Endodermal cell (in vitro differentiated cells): Measurements from ENCODE around the gene MAP7D3. TPM values are rescaled to one million over a fixed set of nuclear protein-coding genes. Genes with fewer than 3 reads are reported as not detected.

ENCODE experiments used
- DNase-seq: peaks from one replicate; pipeline ENCODE4 v3.0.0-alpha.2; 2017
- H3K27ac ChIP-seq: 2 replicates; pipeline ENCODE4 v1.5.1; 2013; ENCODE audit warnings: mild to moderate bottlenecking, low read depth, low read length, moderate library complexity
- H3K27me3 ChIP-seq: 2 replicates; pipeline ENCODE4 v1.6.1; 2013; ENCODE audit warnings: mild to moderate bottlenecking, low read length, moderate library complexity; ENCODE audit not compliant: insufficient read depth, control insufficient read depth, poor library complexity, severe bottlenecking
- H3K36me3 ChIP-seq: 2 replicates; pipeline ENCODE4 v1.7.0; 2013; ENCODE audit warnings: mild to moderate bottlenecking, low read length, moderate library complexity; ENCODE audit not compliant: control insufficient read depth, insufficient read depth
- H3K4me1 ChIP-seq: one replicate; pipeline ENCODE4 v1.7.0; 2013; ENCODE audit warnings: low read length; ENCODE audit not compliant: control insufficient read depth, insufficient read depth
- H3K4me3 ChIP-seq: 2 replicates; pipeline ENCODE4 v1.5.1; 2013; ENCODE audit warnings: mild to moderate bottlenecking, low read length, moderate library complexity
- H3K9ac ChIP-seq: 2 replicates; pipeline ENCODE4 v1.6.1; 2013; ENCODE audit warnings: mild to moderate bottlenecking, low read length, moderate library complexity; ENCODE audit not compliant: poor library complexity, severe bottlenecking; ENCODE audit errors: extremely low read depth
- H3K9me3 ChIP-seq: 2 replicates; pipeline ENCODE4 v1.6.1; 2013; ENCODE audit warnings: mild to moderate bottlenecking, low read length, moderate library complexity; ENCODE audit not compliant: control insufficient read depth
- H3K27ac Mint-ChIP-seq: 2 replicates; pipeline ENCODE4 v1.8.0; 2020; ENCODE audit warnings: mixed read lengths
- H3K27me3 Mint-ChIP-seq: 2 replicates; pipeline ENCODE4 v1.8.0; 2021; ENCODE audit warnings: mild to moderate bottlenecking, mixed read lengths; ENCODE audit not compliant: insufficient read depth
- H3K36me3 Mint-ChIP-seq: 2 replicates; pipeline ENCODE4 v1.8.0; 2020; ENCODE audit warnings: low read depth, mixed read lengths
- H3K4me1 Mint-ChIP-seq: 2 replicates; pipeline ENCODE4 v1.8.0; 2020; ENCODE audit warnings: mixed read lengths
- H3K4me3 Mint-ChIP-seq: 2 replicates; pipeline ENCODE4 v1.8.0; 2020; ENCODE audit warnings: mild to moderate bottlenecking, moderate library complexity, mixed read lengths
- H3K9me3 Mint-ChIP-seq: 2 replicates; pipeline ENCODE4 v1.8.0; 2020; ENCODE audit warnings: mild to moderate bottlenecking, mixed read lengths
- WGBS, 2 experiments: methylation state at CpG; one replicate each; pipeline versions ENCODE4 v1.1.5 to v1.1.7; 2013; ENCODE audit warnings: missing lambda C conversion rate in 2 of 2, mixed read lengths in 1 of 2; ENCODE audit not compliant: insufficient coverage in 1 of 2, insufficient read length in 1 of 2; 5-methylcytosine and 5-hydroxymethylcytosine counted together
- total RNA-seq, 2 donors: library from RNA; stranded (reverse); fragmentation: NEBNext Ultra II Directional in 1 of 2; extraction: Animal tissue kit (Norgen Biotek cat#: 25700) in 1 of 2; gene quantifications; 2 replicates in 1 of 2; 3 replicates in 1 of 2; pipeline ENCODE4 v1.2.1, GENCODE V29; 2021
- TF ChIP-seq, protein P1 (sequence below): fragments of 200-600 bp; sonication (generic); conservative IDR thresholded peaks from 2 replicates; pipeline ENCODE4 v1.5.0; 2021; ENCODE audit warnings: antibody characterized with exemption, mild to moderate bottlenecking

MAP7D3 gene
- total RNA-seq, 2 donors from 2014 or later, result 12.3 to 14.2 TPM

GRCh38 chrX:136220951-136221350 lies 30.2 kb downstream of the MAP7D3 start:
- DNase-seq, result no peak
- H3K27ac ChIP-seq, result no peak overlapping the region
- H3K36me3 Mint-ChIP-seq, result peaks cover 37% of the 10 kb centered on the region
- H3K4me3 ChIP-seq, result no peak overlapping the region
- no peaks in the 10 kb centered on the region for H3K4me1 Mint-ChIP-seq
- H3K4me1 ChIP-seq, result no peaks in the 10 kb centered on the region
- no peak overlapping the region for H3K27ac Mint-ChIP-seq
- H3K36me3 ChIP-seq, result peaks cover 17% of the 10 kb centered on the region
- H3K9me3 Mint-ChIP-seq, result peaks cover 45% of the 10 kb centered on the region
- H3K27me3 ChIP-seq, result no peaks in the 10 kb centered on the region
- H3K9ac ChIP-seq, result no peak overlapping the region
- WGBS, 2 experiments, result 98 to 100% methylated on average over 1 to 3 of the region's 3 CpGs
- H3K9me3 ChIP-seq, result no peaks in the 10 kb centered on the region
- TF ChIP-seq, protein P1, sequence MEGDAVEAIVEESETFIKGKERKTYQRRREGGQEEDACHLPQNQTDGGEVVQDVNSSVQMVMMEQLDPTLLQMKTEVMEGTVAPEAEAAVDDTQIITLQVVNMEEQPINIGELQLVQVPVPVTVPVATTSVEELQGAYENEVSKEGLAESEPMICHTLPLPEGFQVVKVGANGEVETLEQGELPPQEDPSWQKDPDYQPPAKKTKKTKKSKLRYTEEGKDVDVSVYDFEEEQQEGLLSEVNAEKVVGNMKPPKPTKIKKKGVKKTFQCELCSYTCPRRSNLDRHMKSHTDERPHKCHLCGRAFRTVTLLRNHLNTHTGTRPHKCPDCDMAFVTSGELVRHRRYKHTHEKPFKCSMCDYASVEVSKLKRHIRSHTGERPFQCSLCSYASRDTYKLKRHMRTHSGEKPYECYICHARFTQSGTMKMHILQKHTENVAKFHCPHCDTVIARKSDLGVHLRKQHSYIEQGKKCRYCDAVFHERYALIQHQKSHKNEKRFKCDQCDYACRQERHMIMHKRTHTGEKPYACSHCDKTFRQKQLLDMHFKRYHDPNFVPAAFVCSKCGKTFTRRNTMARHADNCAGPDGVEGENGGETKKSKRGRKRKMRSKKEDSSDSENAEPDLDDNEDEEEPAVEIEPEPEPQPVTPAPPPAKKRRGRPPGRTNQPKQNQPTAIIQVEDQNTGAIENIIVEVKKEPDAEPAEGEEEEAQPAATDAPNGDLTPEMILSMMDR, result no peak
- H3K4me3 Mint-ChIP-seq, result no peak overlapping the region
- H3K27me3 Mint-ChIP-seq, result no peaks in the 10 kb centered on the region

DNA sequence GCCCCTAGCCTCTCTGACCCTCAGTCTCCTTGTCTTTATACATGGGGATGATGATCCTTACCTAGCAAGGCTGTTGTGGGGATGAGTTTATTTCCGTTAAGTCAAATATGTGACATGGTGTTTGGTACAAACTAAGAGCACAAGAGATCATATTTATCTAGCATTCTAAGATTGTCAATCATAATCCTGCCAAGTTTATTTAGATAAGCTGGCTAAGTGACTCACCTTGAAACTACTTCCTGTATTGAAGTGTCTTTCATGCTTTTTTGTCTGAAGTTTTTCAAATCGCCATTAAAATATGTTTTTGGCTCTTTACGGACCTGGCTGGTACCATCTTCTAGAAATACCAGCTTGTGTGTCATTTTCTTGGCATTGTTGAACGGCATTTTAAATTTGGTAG lies 30.7 kb downstream of the MAP7D3 start:
- TF ChIP-seq, protein P1, result no peak
- no peak overlapping the region for H3K4me3 Mint-ChIP-seq
- Histone ChIP-seq H3K27ac (no peak overlapping the region), H3K9ac (no peak overlapping the region), H3K4me1 (no peaks in the 10 kb centered on the region), H3K27me3 (no peaks in the 10 kb centered on the region), H3K36me3 (peaks cover 17% of the 10 kb centered on the region), H3K9me3 (no peaks in the 10 kb centered on the region), H3K4me3 (no peak overlapping the region)
- WGBS, 2 experiments, result 96% methylated on average over 3 of the region's 4 CpGs; no CpG with 5 or more reads in 1 of the 2 experiments
- H3K36me3 Mint-ChIP-seq, result peaks cover 36% of the 10 kb centered on the region
- H3K4me1 Mint-ChIP-seq, result no peaks in the 10 kb centered on the region
- H3K27me3 Mint-ChIP-seq, result no peaks in the 10 kb centered on the region
- H3K27ac Mint-ChIP-seq, result no peak overlapping the region
- H3K9me3 Mint-ChIP-seq, result peaks cover 47% of the 10 kb centered on the region
- no peak for DNase-seq

DNA sequence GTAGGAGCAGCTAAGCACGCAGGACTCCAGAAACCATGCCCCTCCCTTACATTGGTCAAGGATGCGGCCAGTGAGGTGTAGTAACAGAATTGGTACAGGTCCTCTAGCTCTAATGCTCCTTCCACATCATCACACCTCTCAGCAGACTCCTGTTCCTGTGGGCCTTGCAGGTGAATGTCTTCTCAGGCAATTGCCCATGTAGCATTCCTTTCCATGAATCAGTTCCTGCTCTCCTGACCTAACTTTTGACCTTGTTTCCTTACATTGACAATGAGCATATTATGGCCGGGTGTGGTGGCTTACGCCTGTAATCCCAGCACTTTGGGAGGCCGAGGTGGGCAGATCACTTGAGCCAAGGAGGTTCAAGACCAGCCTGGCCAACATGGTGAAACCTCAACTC lies 31.3 kb downstream of the MAP7D3 start:
- peaks cover 48% of the 10 kb centered on the region for H3K9me3 Mint-ChIP-seq
- no peak overlapping the region for H3K27ac Mint-ChIP-seq
- TF ChIP-seq, protein P1, result no peak
- no peaks in the 10 kb centered on the region for H3K4me1 ChIP-seq
- H3K4me1 Mint-ChIP-seq, result no peaks in the 10 kb centered on the region
- no peak overlapping the region for H3K9ac ChIP-seq
- H3K36me3 Mint-ChIP-seq, result peaks cover 35% of the 10 kb centered on the region
- no peak overlapping the region for H3K4me3 Mint-ChIP-seq
- 85% methylated on average over 5 of the region's 5 CpGs; no CpG with 5 or more reads in 1 of the 2 experiments for WGBS, 2 experiments
- peaks cover 17% of the 10 kb centered on the region for H3K36me3 ChIP-seq
- no peak overlapping the region for H3K27ac ChIP-seq
- no peaks in the 10 kb centered on the region for H3K27me3 Mint-ChIP-seq
- no peak for DNase-seq
- H3K4me3 ChIP-seq, result no peak overlapping the region
- no peaks in the 10 kb centered on the region for H3K27me3 ChIP-seq
- H3K9me3 ChIP-seq, result no peaks in the 10 kb centered on the region
